ENCODE data around the gene ADAMTS4. TPM values are rescaled to one million over a fixed set of nuclear protein-coding genes. Genes with fewer than 3 reads are reported as not detected.

The ADAMTS4 gene
- total RNA-seq, 2 experiments from 2014 or later: 0.82 to 2.1 TPM

DNA sequence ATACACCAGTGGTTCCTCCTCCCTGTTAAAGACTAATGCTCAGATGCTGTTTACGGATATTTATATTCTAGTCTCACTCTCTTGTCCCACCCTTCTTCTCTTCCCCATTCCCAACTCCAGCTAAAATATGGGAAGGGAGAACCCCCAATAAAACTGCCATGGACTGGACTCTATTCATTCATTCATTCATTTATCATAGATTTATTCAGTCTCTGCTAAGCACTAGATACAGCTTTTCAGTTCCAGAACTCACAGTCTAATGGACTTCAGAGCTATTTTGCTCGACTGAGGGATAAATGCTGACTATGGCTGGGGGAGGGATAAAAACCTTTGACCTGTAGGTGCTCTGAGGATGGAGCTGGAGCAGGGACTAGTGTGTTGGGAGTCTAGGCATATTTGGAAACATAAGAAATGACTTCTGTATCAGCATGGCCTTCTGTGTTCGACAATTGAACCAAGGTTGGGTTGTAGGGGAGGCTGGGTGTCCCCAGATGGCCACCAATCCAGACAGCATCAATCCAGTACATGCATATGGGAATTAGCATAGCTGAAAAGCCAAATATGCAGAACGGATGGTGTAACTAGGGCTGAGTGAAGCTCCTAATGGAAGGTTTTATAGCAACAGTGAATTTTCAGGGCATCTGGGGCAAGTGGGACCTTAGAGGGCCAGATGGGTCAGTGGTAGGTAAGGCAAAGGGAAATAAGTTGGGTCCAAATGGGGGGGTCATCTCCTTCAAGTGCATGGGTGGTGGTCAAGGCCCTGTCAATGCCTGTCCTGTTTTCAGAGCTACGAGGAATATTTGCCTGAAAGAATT, 20.4 kb upstream of the ADAMTS4 start:
- H3K4me1 Mint-ChIP-seq (ENCODE audit: low read depth): peaks cover 48% of the 10 kb centered on the region
- ChIA-PET CTCF (interaction anchor here (0.8 to 17.9 kb wide), 9 partner anchors 9 to 163 kb away, joined by 3 to 331 read pairs (median 6); partner anchors contain the start of genes ADAMTS4, NDUFS2, PPOX and SDHC), POLR2A (interaction anchor here (1.9 kb wide), 1 partner anchor 18 kb away, joined by 7 read pairs; the partner anchor contains the start of gene NDUFS2)
- no peaks in the 10 kb centered on the region for H3K9me3 Mint-ChIP-seq (ENCODE audit: insufficient read depth)
- no peak for DNase-seq
- ATAC-seq: no peak
- no peak overlapping the region for H3K4me3 Mint-ChIP-seq
- H3K27me3 Mint-ChIP-seq (ENCODE audit: low read depth): no peaks in the 10 kb centered on the region
- no peak overlapping the region for H3K27ac Mint-ChIP-seq
- H3K36me3 Mint-ChIP-seq (ENCODE audit: low read depth): peaks cover 11% of the 10 kb centered on the region

DNA sequence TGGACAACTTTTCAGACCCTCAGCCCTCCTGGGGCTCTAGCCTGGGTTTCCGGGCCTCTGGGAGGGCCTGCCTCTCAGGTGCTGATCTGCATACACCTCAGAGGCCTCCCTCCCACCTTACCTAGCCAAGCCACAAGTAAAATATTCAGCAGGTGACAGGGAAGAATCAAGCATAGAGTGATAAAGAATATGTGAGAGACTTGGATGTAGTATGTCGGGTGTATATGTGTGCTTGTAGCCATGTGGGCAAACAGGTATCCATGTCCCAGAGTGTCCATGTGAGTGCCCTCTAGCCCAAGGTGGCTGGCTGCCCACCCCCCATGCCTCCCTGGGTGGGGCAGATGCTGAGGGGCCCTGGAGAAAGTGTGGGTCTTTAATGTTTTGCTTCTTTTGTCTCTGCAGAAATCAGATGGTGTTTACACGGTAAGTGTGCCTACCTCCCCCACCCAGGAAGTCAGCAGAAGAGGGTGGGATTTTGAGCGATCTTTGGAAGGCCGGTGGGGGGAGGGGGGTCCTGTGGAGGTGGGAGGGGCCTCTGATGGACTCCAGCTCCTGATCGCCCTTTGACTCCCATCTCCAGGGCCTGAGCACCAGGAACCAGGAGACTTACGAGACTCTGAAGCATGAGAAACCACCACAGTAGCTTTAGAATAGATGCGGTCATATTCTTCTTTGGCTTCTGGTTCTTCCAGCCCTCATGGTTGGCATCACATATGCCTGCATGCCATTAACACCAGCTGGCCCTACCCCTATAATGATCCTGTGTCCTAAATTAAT, 19.6 kb upstream of the ADAMTS4 start:
- no peak for DNase-seq
- no peak overlapping the region for H3K4me3 Mint-ChIP-seq
- peaks cover 52% of the 10 kb centered on the region for H3K4me1 Mint-ChIP-seq (ENCODE audit: low read depth)
- CTCF ChIA-PET: interaction anchor here (1.3 to 17.9 kb wide), 6 partner anchors 10 to 164 kb away, joined by 5 to 331 read pairs (median 10); partner anchors contain the start of genes ADAMTS4, NDUFS2 and PPOX
- H3K27ac Mint-ChIP-seq: peak overlapping the region; percentile 77
- POLR2A ChIA-PET: interaction anchor here (1.5 to 1.9 kb wide), 2 partner anchors 17 to 53 kb away, joined by 4 to 7 read pairs; partner anchors contain the start of genes NDUFS2 and PPOX
- H3K9me3 Mint-ChIP-seq (ENCODE audit: insufficient read depth): no peaks in the 10 kb centered on the region
- ATAC-seq: no peak
- H3K36me3 Mint-ChIP-seq (ENCODE audit: low read depth): peaks cover 19% of the 10 kb centered on the region
- H3K27me3 Mint-ChIP-seq (ENCODE audit: low read depth): no peaks in the 10 kb centered on the region

- Mint-ChIP-seq H3K4me1 (ENCODE audit: low read depth) (peaks cover 52% of the 10 kb centered on the region), H3K36me3 (ENCODE audit: low read depth) (peaks cover 24% of the 10 kb centered on the region), H3K4me3 (no peak overlapping the region), H3K27ac (peak overlapping the region; percentile 77), H3K27me3 (ENCODE audit: low read depth) (no peaks in the 10 kb centered on the region), H3K9me3 (ENCODE audit: insufficient read depth) (no peaks in the 10 kb centered on the region)
- DNase-seq: no peak
- POLR2A ChIA-PET: interaction anchor here (0.5 to 3.1 kb wide), 4 partner anchors 16 to 52 kb away, joined by 3 to 16 read pairs (median 6); partner anchors contain the start of genes NDUFS2 and PPOX
- CTCF ChIA-PET: interaction anchor here (0.8 to 17.9 kb wide), 4 partner anchors 13 to 164 kb away, joined by 3 to 331 read pairs (median 18); partner anchors contain the start of genes ADAMTS4, NDUFS2 and PPOX
- ATAC-seq: peak; percentile 6
Measured at GRCh38 chr1:161217831-161218230, 19.0 kb upstream of the ADAMTS4 start.

DNA sequence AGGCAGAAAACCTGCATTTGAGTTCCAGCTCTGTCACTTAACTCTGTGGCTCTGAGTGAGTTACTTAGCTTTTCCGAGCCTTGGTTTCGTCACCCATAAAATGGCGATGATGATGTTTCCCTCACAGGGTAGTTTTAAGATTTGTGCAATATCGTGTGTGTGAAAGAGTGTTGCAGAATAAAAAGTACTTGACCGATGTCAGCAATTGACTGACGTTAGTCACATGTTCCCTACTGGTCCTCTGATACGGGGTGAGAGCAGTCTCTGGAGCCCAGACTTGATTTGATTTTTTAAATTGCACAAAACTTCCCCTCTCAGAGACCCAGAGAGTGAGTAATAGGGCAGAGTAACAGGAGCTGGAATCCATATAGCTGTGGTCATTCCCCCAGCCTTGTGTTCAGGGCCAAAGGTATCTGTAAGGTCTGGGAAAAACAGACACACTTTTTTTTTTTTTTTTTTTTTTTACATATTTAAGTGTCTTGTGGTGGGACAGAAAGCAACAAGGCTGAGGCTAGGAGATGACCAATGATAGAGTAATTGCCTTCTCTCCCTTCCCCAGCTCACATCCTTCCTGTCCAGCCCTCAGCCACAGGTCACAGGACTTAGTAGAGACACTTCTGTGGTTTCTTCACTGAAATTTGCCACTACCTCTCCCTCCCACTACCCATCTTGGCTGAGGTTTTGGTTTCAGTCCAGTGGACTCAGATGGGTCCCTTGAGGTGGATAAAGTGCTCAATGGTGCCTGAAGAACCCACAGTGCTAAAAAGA, 18.3 kb upstream of the ADAMTS4 start:
- no peaks in the 10 kb centered on the region for H3K27me3 Mint-ChIP-seq (ENCODE audit: low read depth)
- ATAC-seq: peak; percentile 33
- no peaks in the 10 kb centered on the region for H3K9me3 Mint-ChIP-seq (ENCODE audit: insufficient read depth)
- H3K4me3 Mint-ChIP-seq: peak overlapping the region; percentile 55
- H3K27ac Mint-ChIP-seq: peak overlapping the region; percentile 77
- H3K36me3 Mint-ChIP-seq (ENCODE audit: low read depth): peaks cover 28% of the 10 kb centered on the region
- ChIA-PET CTCF (interaction anchor here (0.8 to 17.9 kb wide), 8 partner anchors 9 to 165 kb away, joined by 3 to 331 read pairs (median 8); partner anchors contain the start of genes ADAMTS4, NDUFS2, PPOX and SDHC), POLR2A (interaction anchor here (1.3 to 3.1 kb wide), 4 partner anchors 9 to 51 kb away, joined by 4 to 16 read pairs (median 6); partner anchors contain the start of genes NDUFS2, PPOX and TOMM40L)
- DNase-seq: no peak
- peaks cover 52% of the 10 kb centered on the region for H3K4me1 Mint-ChIP-seq (ENCODE audit: low read depth)

DNA sequence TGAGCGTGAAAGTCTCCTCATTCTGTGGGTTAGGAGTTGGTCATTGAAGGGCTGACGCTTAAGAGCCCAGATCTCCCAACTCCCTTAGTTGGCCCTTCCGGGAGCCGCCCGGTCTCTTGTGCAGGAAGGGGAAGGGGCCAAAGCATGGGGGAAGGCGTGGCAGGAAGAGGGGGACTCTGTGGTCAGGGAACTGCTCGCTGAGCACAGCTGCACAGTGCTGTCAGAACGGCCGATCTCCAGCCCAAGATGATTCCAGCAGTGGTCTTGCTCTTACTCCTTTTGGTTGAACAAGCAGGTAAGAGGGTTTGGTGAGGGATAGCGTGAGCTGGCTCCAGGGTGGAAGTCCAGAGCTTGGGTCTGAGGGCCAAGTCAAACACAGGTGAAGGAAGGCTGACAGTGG, 16.2 kb upstream of the ADAMTS4 start, which contains the start of gene FCER1G:
FCER1G (plus strand) TSS at position 220 of the 400 bp plus-strand sequence; CDS start at position 247, 27 bp downstream.
- Mint-ChIP-seq H3K9me3 (ENCODE audit: insufficient read depth) (no peaks in the 10 kb centered on the region), H3K4me3 (peak within 1 kb of the TSS; percentile 70), H3K4me1 (ENCODE audit: low read depth) (peaks cover 50% of the 10 kb centered on the region), H3K27ac (peak within 1 kb of the TSS; percentile 84), H3K27me3 (ENCODE audit: low read depth) (no peaks in the 10 kb centered on the region), H3K36me3 (ENCODE audit: low read depth) (peaks cover 42% of the 10 kb centered on the region)
- ChIA-PET CTCF (interaction anchor here (1.0 to 17.9 kb wide), 4 partner anchors 10 to 167 kb away, joined by 3 to 331 read pairs (median 29); partner anchors contain the start of genes ADAMTS4, NDUFS2 and TOMM40L), POLR2A (interaction anchor here (1.0 to 3.1 kb wide), 3 partner anchors 11 to 39 kb away, joined by 3 to 16 read pairs (median 7); partner anchors contain the start of genes NDUFS2 and TOMM40L)
- ATAC-seq: peak; percentile 37
- no peak for DNase-seq

DNA sequence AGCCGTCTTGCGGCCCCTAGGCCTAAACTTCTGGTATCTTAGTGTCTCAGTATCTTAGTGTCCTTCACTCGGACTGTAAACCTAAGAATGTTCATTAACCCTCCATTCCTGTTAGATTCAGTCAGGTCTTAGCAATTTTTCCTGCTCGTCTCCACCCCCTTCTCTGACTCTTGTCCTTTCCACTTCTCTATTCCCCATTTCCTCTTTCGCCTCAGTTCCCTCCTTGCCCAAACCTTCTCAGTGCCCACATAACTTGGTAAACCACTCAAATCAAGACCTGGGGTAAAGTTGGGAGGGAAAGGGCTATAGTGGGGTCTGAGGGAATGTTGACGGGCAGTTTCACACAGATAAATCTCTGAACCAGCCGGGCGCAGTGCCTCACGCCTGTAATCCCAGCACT, 15.5 kb upstream of the ADAMTS4 start:
- Mint-ChIP-seq H3K36me3 (ENCODE audit: low read depth) (peaks cover 49% of the 10 kb centered on the region), H3K4me3 (no peak overlapping the region), H3K9me3 (ENCODE audit: insufficient read depth) (no peaks in the 10 kb centered on the region), H3K27me3 (ENCODE audit: low read depth) (no peaks in the 10 kb centered on the region), H3K27ac (peak overlapping the region; percentile 8), H3K4me1 (ENCODE audit: low read depth) (peaks cover 57% of the 10 kb centered on the region)
- DNase-seq: no peak
- ChIA-PET POLR2A (no interaction called here), CTCF (interaction anchor here (3.1 to 17.9 kb wide), 2 partner anchors 9 to 12 kb away, joined by 48 to 331 read pairs; partner anchors contain the start of genes ADAMTS4, NDUFS2 and TOMM40L)
- no peak for ATAC-seq

DNA sequence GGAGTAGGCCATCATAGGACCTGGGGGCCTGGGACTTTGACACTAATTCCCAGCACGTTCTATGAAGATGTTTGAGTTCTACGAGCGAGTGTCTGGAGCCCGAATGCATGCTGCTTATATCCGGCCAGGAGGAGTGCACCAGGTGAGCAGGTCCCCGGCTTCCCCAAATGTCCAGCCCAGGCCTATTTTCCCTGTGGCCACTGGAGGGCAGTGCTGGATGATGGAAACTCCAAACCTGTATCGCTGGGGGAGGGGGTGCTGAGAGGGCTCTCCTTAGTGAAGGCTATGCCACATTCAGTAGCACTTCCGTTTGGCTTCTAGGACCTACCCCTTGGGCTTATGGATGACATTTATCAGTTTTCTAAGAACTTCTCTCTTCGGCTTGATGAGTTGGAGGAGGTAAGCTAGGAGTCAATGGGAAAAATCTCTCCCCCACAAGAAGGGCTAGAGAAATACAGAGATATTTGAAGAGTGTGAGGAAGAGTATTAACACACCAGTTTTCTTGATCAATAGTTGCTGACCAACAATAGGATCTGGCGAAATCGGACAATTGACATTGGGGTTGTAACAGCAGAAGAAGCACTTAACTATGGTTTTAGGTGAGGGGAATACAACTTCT, 11.0 kb upstream of the ADAMTS4 start:
- DNase-seq (peak; percentile 84), ATAC-seq (peak; percentile 89)
- Mint-ChIP-seq H3K27ac (peak overlapping the region; percentile 57), H3K4me3 (no peak overlapping the region), H3K27me3 (ENCODE audit: low read depth) (no peaks in the 10 kb centered on the region), H3K4me1 (ENCODE audit: low read depth) (peaks cover 48% of the 10 kb centered on the region), H3K36me3 (ENCODE audit: low read depth) (peaks cover 73% of the 10 kb centered on the region), H3K9me3 (ENCODE audit: insufficient read depth) (no peaks in the 10 kb centered on the region)
- ChIA-PET POLR2A (interaction anchor here (1.0 to 3.2 kb wide), 2 partner anchors 8 to 96 kb away, joined by 3 to 24 read pairs; partner anchors contain the start of gene NDUFS2), CTCF (interaction anchor here (0.7 to 18.1 kb wide), 12 partner anchors 8 to 173 kb away, joined by 3 to 331 read pairs (median 8); partner anchors contain the start of genes APOA2, FCER1G, NDUFS2 and PPOX)

DNA sequence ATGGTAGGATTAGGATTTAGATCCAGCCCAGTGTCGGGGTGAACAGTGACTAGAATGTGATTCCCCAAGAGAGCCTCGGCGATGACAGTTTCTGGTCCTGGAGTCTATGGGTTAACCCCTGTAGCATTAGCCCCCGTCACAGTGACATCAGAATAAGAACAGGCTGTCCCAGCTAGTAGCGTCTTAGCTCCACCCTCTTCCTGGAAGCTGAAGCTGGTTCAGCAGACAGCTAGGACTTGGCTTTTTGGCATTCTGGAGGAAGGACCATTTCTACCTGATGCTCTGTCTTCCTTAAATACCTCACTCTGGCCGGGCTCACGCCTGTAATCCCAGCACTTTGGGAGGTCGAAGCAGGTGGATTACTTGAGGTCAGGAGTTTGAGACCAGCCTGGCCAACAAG, 8.3 kb upstream of the ADAMTS4 start:
- peaks cover 55% of the 10 kb centered on the region for H3K4me1 Mint-ChIP-seq (ENCODE audit: low read depth)
- peaks cover 72% of the 10 kb centered on the region for H3K36me3 Mint-ChIP-seq (ENCODE audit: low read depth)
- no peak overlapping the region for H3K4me3 Mint-ChIP-seq
- ChIA-PET CTCF (interaction anchor here (0.7 to 18.1 kb wide), 5 partner anchors 15 to 175 kb away, joined by 3 to 331 read pairs (median 13); partner anchors contain the start of genes APOA2, FCER1G, PPOX and TOMM40L), POLR2A (no interaction called here)
- no peak for DNase-seq
- peak overlapping the region; percentile 7 for H3K27ac Mint-ChIP-seq
- H3K9me3 Mint-ChIP-seq (ENCODE audit: insufficient read depth): no peaks in the 10 kb centered on the region
- no peak for ATAC-seq
- H3K27me3 Mint-ChIP-seq (ENCODE audit: low read depth): no peaks in the 10 kb centered on the region

- Mint-ChIP-seq H3K36me3 (ENCODE audit: low read depth) (peaks cover 67% of the 10 kb centered on the region), H3K9me3 (ENCODE audit: insufficient read depth) (no peaks in the 10 kb centered on the region), H3K27me3 (ENCODE audit: low read depth) (no peaks in the 10 kb centered on the region), H3K27ac (peak overlapping the region; percentile 67), H3K4me3 (no peak overlapping the region), H3K4me1 (ENCODE audit: low read depth) (peaks cover 59% of the 10 kb centered on the region)
- ChIA-PET CTCF (interaction anchor here (0.7 to 18.1 kb wide), 6 partner anchors 15 to 175 kb away, joined by 3 to 331 read pairs (median 10); partner anchors contain the start of genes APOA2, FCER1G, PPOX and TOMM40L), POLR2A (interaction anchor here (0.8 to 1.2 kb wide), 3 partner anchors 18 to 30 kb away, joined by 3 to 4 read pairs (median 4); no protein-coding TSS in a partner anchor)
- ATAC-seq: no peak
- no peak for DNase-seq
Measured at GRCh38 chr1:161206411-161207140, 7.7 kb upstream of the ADAMTS4 start.
